Measurements from ENCODE around the gene CPM. TPM values are rescaled to one million over a fixed set of nuclear protein-coding genes. Genes with fewer than 3 reads are reported as not detected.

Gene CPM
- total RNA-seq, 1 donor from 2014 or later, result 3.6 TPM

DNA sequence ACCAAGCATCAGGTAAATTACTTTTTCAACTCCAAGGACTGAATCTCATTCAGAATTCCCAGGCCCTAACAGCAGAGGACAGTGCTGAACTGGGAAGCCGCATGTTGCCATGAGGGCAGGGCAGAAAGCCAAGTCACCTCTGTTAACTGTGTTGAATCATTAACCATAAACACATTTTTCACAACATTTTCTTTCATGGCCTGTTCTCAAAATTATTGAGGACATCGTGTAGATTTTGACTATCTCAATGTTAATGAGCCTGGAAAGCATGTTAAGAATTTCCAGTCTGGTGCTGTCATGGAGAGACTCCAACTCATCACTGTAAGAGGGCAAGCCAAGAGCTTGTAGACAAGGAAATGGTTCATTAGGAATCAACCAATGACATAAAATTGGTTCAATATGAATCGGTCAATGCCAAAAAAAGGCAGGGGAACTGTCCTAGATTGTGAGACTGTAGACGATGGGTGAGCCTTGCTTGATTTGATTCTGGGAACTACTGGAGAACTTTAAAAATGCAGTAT is 33.7 kb downstream of the CPM start:
- TF ChIP-seq, protein P1, sequence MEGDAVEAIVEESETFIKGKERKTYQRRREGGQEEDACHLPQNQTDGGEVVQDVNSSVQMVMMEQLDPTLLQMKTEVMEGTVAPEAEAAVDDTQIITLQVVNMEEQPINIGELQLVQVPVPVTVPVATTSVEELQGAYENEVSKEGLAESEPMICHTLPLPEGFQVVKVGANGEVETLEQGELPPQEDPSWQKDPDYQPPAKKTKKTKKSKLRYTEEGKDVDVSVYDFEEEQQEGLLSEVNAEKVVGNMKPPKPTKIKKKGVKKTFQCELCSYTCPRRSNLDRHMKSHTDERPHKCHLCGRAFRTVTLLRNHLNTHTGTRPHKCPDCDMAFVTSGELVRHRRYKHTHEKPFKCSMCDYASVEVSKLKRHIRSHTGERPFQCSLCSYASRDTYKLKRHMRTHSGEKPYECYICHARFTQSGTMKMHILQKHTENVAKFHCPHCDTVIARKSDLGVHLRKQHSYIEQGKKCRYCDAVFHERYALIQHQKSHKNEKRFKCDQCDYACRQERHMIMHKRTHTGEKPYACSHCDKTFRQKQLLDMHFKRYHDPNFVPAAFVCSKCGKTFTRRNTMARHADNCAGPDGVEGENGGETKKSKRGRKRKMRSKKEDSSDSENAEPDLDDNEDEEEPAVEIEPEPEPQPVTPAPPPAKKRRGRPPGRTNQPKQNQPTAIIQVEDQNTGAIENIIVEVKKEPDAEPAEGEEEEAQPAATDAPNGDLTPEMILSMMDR (IDR thresholded peaks at IDR 0.05; ENCODE audit: unreplicated experiment), result no peak
- DNase-seq (ENCODE audit: low spot score), result no peak
- no peaks in the 10 kb centered on the region for H3K9me3 Mint-ChIP-seq (ENCODE audit: unreplicated experiment)
- H3K27me3 Mint-ChIP-seq (ENCODE audit: unreplicated experiment), result no peaks in the 10 kb centered on the region
- H3K36me3 Mint-ChIP-seq (ENCODE audit: low read depth, unreplicated experiment), result no peaks in the 10 kb centered on the region
- peaks cover 11% of the 10 kb centered on the region for H3K4me1 Mint-ChIP-seq (ENCODE audit: unreplicated experiment)
- H3K4me3 Mint-ChIP-seq (ENCODE audit: unreplicated experiment), result no peak overlapping the region
- H3K27ac Mint-ChIP-seq (ENCODE audit: unreplicated experiment), result no peak overlapping the region

DNA sequence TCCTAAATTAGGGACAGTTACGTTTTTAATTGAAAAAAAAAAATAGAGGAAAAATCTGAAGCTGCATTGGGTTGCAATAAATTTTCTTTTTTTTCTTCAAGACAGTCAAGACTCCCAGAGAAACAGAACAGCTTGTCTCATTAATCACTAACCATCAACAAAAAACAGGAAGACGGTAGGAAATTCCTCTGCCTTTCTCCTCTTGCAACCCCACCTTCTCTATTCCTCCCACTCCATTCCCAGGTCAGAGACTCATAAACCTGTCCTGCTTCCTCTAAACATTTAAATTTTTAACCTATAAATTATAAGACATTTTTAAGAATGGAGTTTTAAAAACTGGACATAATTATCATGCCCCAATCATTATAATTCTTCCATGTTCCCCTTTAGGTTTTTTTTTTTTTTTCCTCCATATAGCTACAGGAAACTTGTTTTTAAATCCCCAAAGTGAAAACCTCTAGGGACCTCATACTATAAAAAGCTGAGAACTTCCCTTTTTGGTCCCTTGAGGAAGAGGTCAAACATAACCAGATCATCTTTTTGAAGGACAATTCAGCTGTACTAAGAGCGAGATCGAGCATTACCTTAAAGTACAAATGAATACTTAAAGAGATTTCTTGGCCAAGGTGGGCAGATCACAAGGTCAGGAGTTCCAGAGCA is 36.0 kb downstream of the CPM start:
- TF ChIP-seq, protein P1 (IDR thresholded peaks at IDR 0.05; ENCODE audit: unreplicated experiment), result no peak
- Mint-ChIP-seq H3K27ac (ENCODE audit: unreplicated experiment) (no peak overlapping the region), H3K9me3 (ENCODE audit: unreplicated experiment) (no peaks in the 10 kb centered on the region), H3K36me3 (ENCODE audit: low read depth, unreplicated experiment) (no peaks in the 10 kb centered on the region), H3K4me1 (ENCODE audit: unreplicated experiment) (peaks cover 11% of the 10 kb centered on the region), H3K4me3 (ENCODE audit: unreplicated experiment) (no peak overlapping the region), H3K27me3 (ENCODE audit: unreplicated experiment) (peaks cover 3% of the 10 kb centered on the region)
- DNase-seq (ENCODE audit: low spot score), result no peak

DNA sequence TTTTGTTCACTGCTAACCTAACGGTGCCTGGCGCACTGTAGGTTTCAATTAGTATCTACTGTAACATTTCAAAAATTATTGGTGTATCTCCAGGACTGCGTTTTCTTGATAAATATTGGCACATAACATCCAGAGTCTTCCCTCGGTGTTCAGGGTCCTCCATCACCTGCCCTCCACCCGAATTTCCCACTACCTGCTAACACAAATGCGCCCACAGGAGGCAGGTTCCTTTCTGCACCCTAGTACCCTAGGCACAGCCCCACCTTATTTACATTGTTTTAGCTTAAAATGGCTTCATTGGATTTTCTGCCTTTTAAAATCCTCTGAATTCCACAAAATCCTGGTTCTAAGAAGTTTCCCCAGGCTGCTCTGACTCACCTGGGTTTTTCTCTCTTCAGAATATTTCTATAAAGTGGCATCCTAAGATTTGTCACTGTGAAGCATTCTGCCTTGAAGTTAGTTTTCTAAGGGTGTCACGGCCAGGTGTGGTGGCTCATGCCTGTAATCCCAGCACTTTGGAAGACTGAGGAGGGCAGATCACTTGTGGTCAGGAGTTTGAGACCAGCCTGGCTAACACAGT is 38.6 kb downstream of the CPM start:
- no peak overlapping the region for H3K27ac Mint-ChIP-seq (ENCODE audit: unreplicated experiment)
- no peaks in the 10 kb centered on the region for H3K9me3 Mint-ChIP-seq (ENCODE audit: unreplicated experiment)
- peaks cover 15% of the 10 kb centered on the region for H3K4me1 Mint-ChIP-seq (ENCODE audit: unreplicated experiment)
- H3K36me3 Mint-ChIP-seq (ENCODE audit: low read depth, unreplicated experiment), result no peaks in the 10 kb centered on the region
- H3K4me3 Mint-ChIP-seq (ENCODE audit: unreplicated experiment), result no peak overlapping the region
- no peak for DNase-seq (ENCODE audit: low spot score)
- peaks cover 3% of the 10 kb centered on the region for H3K27me3 Mint-ChIP-seq (ENCODE audit: unreplicated experiment)
- TF ChIP-seq, protein P1 (IDR thresholded peaks at IDR 0.05; ENCODE audit: unreplicated experiment), result no peak

DNA sequence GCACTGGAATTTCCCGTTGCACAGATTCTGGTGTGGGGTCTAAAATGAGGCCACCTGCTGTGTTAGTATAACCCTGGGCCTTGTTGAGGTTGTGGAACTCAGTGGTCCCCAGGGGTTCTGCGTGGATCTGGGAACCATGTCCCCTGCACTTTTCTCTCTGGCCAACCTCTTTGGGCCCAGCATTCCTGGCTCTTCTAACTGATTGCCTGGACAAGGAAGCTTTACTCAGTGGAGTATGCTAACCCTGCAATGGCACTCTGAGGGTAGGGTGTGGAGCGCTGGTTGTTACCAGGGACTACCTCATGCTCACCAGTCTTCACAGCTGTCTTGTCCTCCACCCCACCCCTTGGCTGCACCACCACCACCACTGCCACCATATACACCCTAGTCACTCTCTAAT is 39.2 kb downstream of the CPM start:
- DNase-seq (ENCODE audit: low spot score), result no peak
- H3K27me3 Mint-ChIP-seq (ENCODE audit: unreplicated experiment), result peaks cover 3% of the 10 kb centered on the region
- no peaks in the 10 kb centered on the region for H3K36me3 Mint-ChIP-seq (ENCODE audit: low read depth, unreplicated experiment)
- no peak overlapping the region for H3K27ac Mint-ChIP-seq (ENCODE audit: unreplicated experiment)
- no peak overlapping the region for H3K4me3 Mint-ChIP-seq (ENCODE audit: unreplicated experiment)
- no peaks in the 10 kb centered on the region for H3K9me3 Mint-ChIP-seq (ENCODE audit: unreplicated experiment)
- TF ChIP-seq, protein P1 (IDR thresholded peaks at IDR 0.05; ENCODE audit: unreplicated experiment), result no peak
- peaks cover 15% of the 10 kb centered on the region for H3K4me1 Mint-ChIP-seq (ENCODE audit: unreplicated experiment)

DNA sequence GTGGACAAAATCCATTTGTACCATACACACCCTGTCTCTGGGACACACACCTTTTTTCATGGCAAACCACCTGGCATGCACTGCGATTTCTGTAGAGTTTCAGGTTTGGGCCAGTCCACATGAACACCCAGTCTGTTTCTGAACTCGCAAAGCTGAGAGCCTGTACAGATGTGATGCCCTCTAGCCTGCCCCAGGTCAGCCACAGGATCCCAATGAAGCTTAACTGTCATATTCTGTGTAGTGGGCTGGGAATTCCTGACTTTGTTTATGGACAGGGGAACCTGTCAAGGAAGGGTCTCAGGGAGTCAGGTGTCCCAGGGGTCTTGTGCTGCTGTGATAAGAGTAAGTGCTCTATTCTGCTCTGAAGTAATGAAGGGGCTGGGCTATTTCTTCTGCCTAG is 39.8 kb downstream of the CPM start:
- H3K4me3 Mint-ChIP-seq (ENCODE audit: unreplicated experiment), result no peak overlapping the region
- DNase-seq (ENCODE audit: low spot score), result no peak
- H3K9me3 Mint-ChIP-seq (ENCODE audit: unreplicated experiment), result no peaks in the 10 kb centered on the region
- TF ChIP-seq, protein P1 (IDR thresholded peaks at IDR 0.05; ENCODE audit: unreplicated experiment), result no peak
- peaks cover 3% of the 10 kb centered on the region for H3K27me3 Mint-ChIP-seq (ENCODE audit: unreplicated experiment)
- no peak overlapping the region for H3K27ac Mint-ChIP-seq (ENCODE audit: unreplicated experiment)
- no peaks in the 10 kb centered on the region for H3K36me3 Mint-ChIP-seq (ENCODE audit: low read depth, unreplicated experiment)
- peaks cover 15% of the 10 kb centered on the region for H3K4me1 Mint-ChIP-seq (ENCODE audit: unreplicated experiment)
